Large intestine (tissue), 3 donors: ENCODE results near the gene CACNA1D. TPM values are rescaled to one million over a fixed set of nuclear protein-coding genes. Genes with fewer than 3 reads are reported as not detected.

Experiments
- DNase-seq, 2 donors: peaks; one replicate each; pipeline versions ENCODE4 v3.0.0 to v3.0.0-alpha.2; 2013
- H3K27ac ChIP-seq: one replicate; pipeline ENCODE4 v1.5.1; 2013; ENCODE audit warnings: low read length
- H3K27me3 ChIP-seq: 2 replicates; pipeline ENCODE4 v1.6.1; 2013; ENCODE audit warnings: low read length; ENCODE audit not compliant: control insufficient read depth, insufficient read depth
- H3K36me3 ChIP-seq: 2 replicates; pipeline ENCODE4 v1.6.1; 2013; ENCODE audit warnings: low read length; ENCODE audit not compliant: control insufficient read depth, insufficient read depth
- H3K4me1 ChIP-seq: one replicate; pipeline ENCODE4 v1.6.1; 2013; ENCODE audit warnings: low read length; ENCODE audit not compliant: control insufficient read depth, insufficient read depth
- H3K4me3 ChIP-seq: one replicate; pipeline ENCODE4 v1.5.1; 2013; ENCODE audit warnings: low read length
- H3K9me3 ChIP-seq: one replicate; pipeline ENCODE4 v1.6.1; 2013; ENCODE audit warnings: mild to moderate bottlenecking, low read depth, low read length, moderate library complexity; ENCODE audit not compliant: control insufficient read depth
- whole genome bisulfite sequencing: methylation state at CpG from one replicate; pipeline ENCODE4 v1.1.5; 2013; ENCODE audit warnings: low lambda C conversion rate; ENCODE audit not compliant: insufficient coverage; 5-methylcytosine and 5-hydroxymethylcytosine counted together
- polyA plus RNA-seq: library from polyadenylated mRNA; unstranded; fragments of 120-200 nt; gene quantifications from one replicate; pipeline ENCODE4 v1.2.1, GENCODE V29; 2013

Gene CACNA1D
- polyA plus RNA-seq, 1 donor: 58.2 TPM

DNA sequence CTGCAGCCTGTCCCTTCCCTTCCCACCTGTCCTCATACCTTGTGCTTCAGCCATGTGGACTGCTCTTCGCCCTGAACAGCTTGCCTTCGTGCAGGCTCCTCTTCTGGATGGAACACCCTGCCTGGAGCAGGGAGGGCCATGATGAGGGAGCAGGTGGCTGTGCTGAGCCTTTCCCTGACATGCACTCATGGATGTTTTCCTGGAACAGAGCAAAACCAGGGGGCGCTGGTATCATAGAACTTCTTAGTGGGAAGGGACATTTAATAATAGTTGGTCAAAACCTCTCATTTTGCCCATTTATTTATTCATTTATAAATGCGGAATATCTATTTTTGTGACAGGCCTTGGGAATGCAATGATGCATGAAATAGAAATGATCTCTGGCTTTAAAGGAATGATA, 149.3 kb downstream of the CACNA1D start:
- WGBS: 100% methylated on average over 1 of the region's 4 CpGs
- Histone ChIP-seq H3K27ac (no peak overlapping the region), H3K4me1 (peaks cover 3% of the 10 kb centered on the region), H3K4me3 (no peak overlapping the region), H3K27me3 (no peaks in the 10 kb centered on the region), H3K9me3 (no peaks in the 10 kb centered on the region), H3K36me3 (peaks cover under 1% of the 10 kb centered on the region)
- no peak for DNase-seq

GRCh38 chr3:53645754-53646153, 151.3 kb downstream of the CACNA1D start:
- Histone ChIP-seq H3K9me3 (no peaks in the 10 kb centered on the region), H3K4me3 (no peak overlapping the region), H3K4me1 (peaks cover 3% of the 10 kb centered on the region), H3K27me3 (no peaks in the 10 kb centered on the region), H3K27ac (no peak overlapping the region), H3K36me3 (peaks cover 4% of the 10 kb centered on the region)
- DNase-seq: no peak
- no CpG with 5 or more reads among the region's 3 CpGs for WGBS

DNA sequence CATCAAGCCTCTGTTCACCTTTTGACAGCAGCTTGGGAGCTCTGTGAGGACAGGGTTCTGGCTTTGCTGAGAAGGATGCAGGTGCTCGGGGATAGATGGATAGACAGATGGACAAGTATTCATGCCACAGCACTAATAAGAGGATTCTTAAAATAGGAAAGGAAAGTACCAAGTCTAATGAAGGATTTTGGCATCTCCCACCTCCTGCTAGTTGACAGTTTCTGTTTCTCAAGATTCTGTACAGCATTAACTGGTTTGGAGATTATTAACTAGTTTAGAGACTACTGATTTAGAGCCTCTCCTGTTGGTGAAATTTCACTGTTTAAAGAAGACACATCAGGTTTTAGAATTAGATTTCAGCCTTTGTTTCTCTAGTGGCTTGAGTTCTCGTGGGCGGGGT, 152.3 kb downstream of the CACNA1D start:
- WGBS: no CpG with 5 or more reads among the region's 3 CpGs
- no peak overlapping the region for H3K27ac ChIP-seq

DNA sequence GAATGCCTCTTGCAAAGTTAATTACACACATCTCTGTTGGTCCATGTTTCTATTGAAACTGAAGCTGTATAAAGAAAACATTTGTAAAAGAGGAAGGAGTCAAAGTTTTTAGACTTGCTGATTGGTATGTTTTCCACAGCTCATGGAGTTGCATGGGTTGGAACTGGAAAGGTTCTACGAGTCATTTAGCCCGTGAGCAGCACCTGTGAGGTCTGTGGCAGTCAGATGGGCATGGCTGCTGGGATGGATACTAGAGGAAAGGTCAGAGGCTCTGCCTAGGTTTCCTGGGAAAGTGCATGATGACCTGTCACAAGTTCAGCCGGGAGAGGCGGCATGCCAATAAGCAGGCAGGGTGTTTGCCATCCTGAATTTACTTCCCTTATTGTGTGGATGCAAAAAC, 155.4 kb downstream of the CACNA1D start:
- Histone ChIP-seq H3K27me3 (no peaks in the 10 kb centered on the region), H3K27ac (no peak overlapping the region), H3K4me1 (peaks cover 3% of the 10 kb centered on the region), H3K9me3 (peaks cover 12% of the 10 kb centered on the region), H3K36me3 (peaks cover 17% of the 10 kb centered on the region), H3K4me3 (no peak overlapping the region)
- no peak for DNase-seq
- no CpG with 5 or more reads among the region's 4 CpGs for WGBS

More for the DNA sequence above, 152.3 kb downstream of the CACNA1D start:
- H3K4me1 ChIP-seq: peaks cover 3% of the 10 kb centered on the region
- H3K27me3 ChIP-seq: no peaks in the 10 kb centered on the region
- H3K36me3 ChIP-seq: peaks cover 4% of the 10 kb centered on the region
- H3K9me3 ChIP-seq: no peaks in the 10 kb centered on the region
- H3K4me3 ChIP-seq: no peak overlapping the region
- no peak for DNase-seq

- Histone ChIP-seq H3K4me3 (no peak overlapping the region), H3K36me3 (peaks cover 17% of the 10 kb centered on the region), H3K9me3 (peaks cover 12% of the 10 kb centered on the region), H3K27ac (no peak overlapping the region), H3K27me3 (no peaks in the 10 kb centered on the region), H3K4me1 (peaks cover 3% of the 10 kb centered on the region)
- WGBS: 80% methylated on average over 1 of the region's 5 CpGs
- no peak for DNase-seq
These were observed 156.0 kb downstream of the CACNA1D start for GRCh38 chr3:53650424-53650823.

DNA sequence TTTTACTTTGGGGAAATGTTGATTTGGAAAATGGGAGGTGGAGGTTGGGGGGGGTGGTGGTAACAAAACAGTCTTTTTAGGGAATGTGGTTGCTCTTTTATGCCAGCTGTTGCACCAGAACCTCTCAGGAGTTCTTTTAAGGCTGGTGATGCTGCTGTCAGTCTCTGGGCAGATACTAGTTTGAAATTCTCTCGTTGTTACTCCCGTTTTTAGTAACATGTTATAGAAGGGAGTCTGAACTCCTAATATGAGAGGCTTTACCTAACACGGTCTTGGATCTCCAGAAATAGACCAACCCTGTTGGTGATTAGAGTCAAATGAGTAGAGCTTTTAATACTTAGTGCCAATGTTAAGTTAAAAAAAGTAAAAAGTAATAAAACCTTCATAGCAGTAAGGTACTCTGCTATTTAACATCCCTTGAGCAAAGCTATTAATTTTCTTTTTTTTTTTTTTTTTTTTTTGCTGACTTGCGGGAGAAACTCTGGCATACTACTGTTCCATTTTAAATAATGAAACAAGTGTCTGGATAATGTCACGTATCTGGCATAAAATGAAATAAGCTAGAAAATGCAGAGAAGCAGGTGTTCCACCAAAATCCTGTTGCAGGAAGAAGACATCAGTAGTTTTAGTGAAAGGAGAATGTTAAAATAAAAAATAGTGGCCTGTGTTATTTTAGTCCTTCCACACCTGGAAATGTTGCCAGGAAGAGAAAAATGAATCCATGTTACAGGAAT, 156.7 kb downstream of the CACNA1D start:
- no peak overlapping the region for H3K4me3 ChIP-seq
- 83% methylated on average over 1 of the region's 5 CpGs for WGBS
- H3K4me1 ChIP-seq: peaks cover 3% of the 10 kb centered on the region
- H3K27me3 ChIP-seq: no peaks in the 10 kb centered on the region
- no peak overlapping the region for H3K27ac ChIP-seq
- H3K36me3 ChIP-seq: peaks cover 17% of the 10 kb centered on the region
- peaks cover 12% of the 10 kb centered on the region for H3K9me3 ChIP-seq
- DNase-seq: no peak

DNA sequence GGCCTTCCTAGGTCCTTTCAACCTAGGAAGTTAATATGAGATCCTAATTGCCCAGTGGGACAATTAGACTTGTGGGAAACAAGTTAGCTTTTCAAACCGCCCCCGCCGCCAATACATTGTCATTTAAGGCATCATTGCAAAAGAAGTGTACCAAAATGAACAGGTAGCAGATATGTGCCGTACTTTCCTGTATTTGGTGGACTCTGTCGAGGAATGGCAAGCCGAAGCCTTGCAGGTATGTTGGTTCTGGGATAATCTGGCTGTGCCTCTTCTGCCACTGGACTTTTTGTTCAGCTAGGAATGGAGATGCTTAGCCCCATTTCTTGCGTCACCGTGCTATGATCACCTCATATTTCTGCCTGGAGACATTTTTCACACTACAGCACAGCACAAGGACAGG, 157.5 kb downstream of the CACNA1D start:
- Histone ChIP-seq H3K27ac (no peak overlapping the region), H3K36me3 (peaks cover 17% of the 10 kb centered on the region), H3K27me3 (no peaks in the 10 kb centered on the region), H3K9me3 (peaks cover 12% of the 10 kb centered on the region), H3K4me3 (no peak overlapping the region), H3K4me1 (no peaks in the 10 kb centered on the region)
- no peak for DNase-seq
- WGBS: 100% methylated on average over 3 of the region's 8 CpGs

DNA sequence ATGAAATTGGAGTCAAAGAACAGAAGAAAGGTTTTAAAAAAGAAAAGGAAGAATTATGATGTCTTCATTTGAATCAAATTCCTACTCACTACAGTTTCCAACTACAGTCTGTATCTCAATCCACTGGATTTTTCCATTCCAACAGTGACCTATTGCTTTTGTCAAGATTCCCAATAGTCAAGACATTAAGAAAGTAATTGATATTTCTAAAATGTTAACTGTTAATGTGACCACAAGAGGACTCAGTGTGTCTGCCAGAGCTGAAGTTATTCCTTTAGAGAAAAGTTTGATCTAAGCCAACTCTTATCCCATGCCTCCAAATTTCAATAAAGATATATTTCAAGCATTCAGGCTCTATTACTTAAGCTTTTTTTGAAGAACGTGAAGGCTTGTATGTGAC, 163.2 kb downstream of the CACNA1D start:
- no peak overlapping the region for H3K27ac ChIP-seq
- 88% methylated on average over 1 of the region's 1 CpG for WGBS
- no peak overlapping the region for H3K4me3 ChIP-seq
- peaks cover 8% of the 10 kb centered on the region for H3K4me1 ChIP-seq
- peaks cover 26% of the 10 kb centered on the region for H3K36me3 ChIP-seq
- no peak for DNase-seq
- no peaks in the 10 kb centered on the region for H3K27me3 ChIP-seq
- H3K9me3 ChIP-seq: peaks cover 13% of the 10 kb centered on the region

- Histone ChIP-seq H3K4me3 (no peak overlapping the region), H3K27ac (peak overlapping the region; percentile 14), H3K4me1 (peaks cover 8% of the 10 kb centered on the region), H3K27me3 (no peaks in the 10 kb centered on the region), H3K36me3 (peaks cover 32% of the 10 kb centered on the region), H3K9me3 (peaks cover 3% of the 10 kb centered on the region)
- no CpG with 5 or more reads among the region's 6 CpGs for WGBS
- DNase-seq: peak; percentile 19 to 49
These were observed 164.3 kb downstream of the CACNA1D start for GRCh38 chr3:53658613-53659193.

- H3K4me3 ChIP-seq: no peak overlapping the region
- no peak overlapping the region for H3K27ac ChIP-seq
- no peak for DNase-seq
- peaks cover 2% of the 10 kb centered on the region for H3K9me3 ChIP-seq
- peaks cover 8% of the 10 kb centered on the region for H3K4me1 ChIP-seq
- no peaks in the 10 kb centered on the region for H3K27me3 ChIP-seq
- WGBS: 86% methylated on average over 1 of the region's 7 CpGs
- H3K36me3 ChIP-seq: peaks cover 40% of the 10 kb centered on the region
These were observed 165.6 kb downstream of the CACNA1D start for GRCh38 chr3:53659996-53660395.

GRCh38 chr3:53661480-53661879, 167.1 kb downstream of the CACNA1D start:
- no peak for DNase-seq
- Histone ChIP-seq H3K27ac (no peak overlapping the region), H3K4me3 (no peak overlapping the region), H3K36me3 (peaks cover 47% of the 10 kb centered on the region), H3K9me3 (peaks cover 2% of the 10 kb centered on the region), H3K4me1 (peaks cover 11% of the 10 kb centered on the region), H3K27me3 (no peaks in the 10 kb centered on the region)
- WGBS: no CpG with 5 or more reads among the region's 5 CpGs
